OCI-LY3 (cell line): ENCODE measurements around the gene SDE2.

ENCODE experiments used
- EZH2phosphoT487 ChIP-seq: fragments of 200-600 bp; shearing (Covaris generic); IDR thresholded peaks from 2 replicates; pipeline ENCODE4 v1.6.1; 2018; ENCODE audit warnings: antibody characterized with exemption, mixed run types, low read depth
- TF ChIP-seq, protein P1 (sequence below): fragments of 200-600, 300-600 bp; sonication (generic); IDR thresholded peaks from 2 replicates; pipeline ENCODE4 v1.5.1; 2014; ENCODE audit warnings: antibody characterized with exemption, low read length, low read depth

GRCh38 chr1:225950905-225951497 is 48.1 kb downstream of the SDE2 start:
- TF ChIP-seq, protein P1, sequence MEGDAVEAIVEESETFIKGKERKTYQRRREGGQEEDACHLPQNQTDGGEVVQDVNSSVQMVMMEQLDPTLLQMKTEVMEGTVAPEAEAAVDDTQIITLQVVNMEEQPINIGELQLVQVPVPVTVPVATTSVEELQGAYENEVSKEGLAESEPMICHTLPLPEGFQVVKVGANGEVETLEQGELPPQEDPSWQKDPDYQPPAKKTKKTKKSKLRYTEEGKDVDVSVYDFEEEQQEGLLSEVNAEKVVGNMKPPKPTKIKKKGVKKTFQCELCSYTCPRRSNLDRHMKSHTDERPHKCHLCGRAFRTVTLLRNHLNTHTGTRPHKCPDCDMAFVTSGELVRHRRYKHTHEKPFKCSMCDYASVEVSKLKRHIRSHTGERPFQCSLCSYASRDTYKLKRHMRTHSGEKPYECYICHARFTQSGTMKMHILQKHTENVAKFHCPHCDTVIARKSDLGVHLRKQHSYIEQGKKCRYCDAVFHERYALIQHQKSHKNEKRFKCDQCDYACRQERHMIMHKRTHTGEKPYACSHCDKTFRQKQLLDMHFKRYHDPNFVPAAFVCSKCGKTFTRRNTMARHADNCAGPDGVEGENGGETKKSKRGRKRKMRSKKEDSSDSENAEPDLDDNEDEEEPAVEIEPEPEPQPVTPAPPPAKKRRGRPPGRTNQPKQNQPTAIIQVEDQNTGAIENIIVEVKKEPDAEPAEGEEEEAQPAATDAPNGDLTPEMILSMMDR, result no peak
- TF ChIP-seq EZH2phosphoT487, result no peak
